HCT116 (cell line): ENCODE measurements around the gene COL5A1.

Experiments used
- EZH2phosphoT487 ChIP-seq: fragments of 200-600 bp; IDR thresholded peaks from 2 replicates; pipeline ENCODE4 v1.6.1; 2018; ENCODE audit warnings: antibody characterized with exemption, borderline replicate concordance
- JUND ChIP-seq: IDR thresholded peaks from 2 replicates; pipeline ENCODE4 v1.6.1; 2012
- POLR2AphosphoS5 ChIP-seq: IDR thresholded peaks from 2 replicates; pipeline ENCODE4 v1.6.1; 2011; ENCODE audit warnings: mild to moderate bottlenecking, low read depth, low read length, moderate library complexity
- RAD21 ChIP-seq: IDR thresholded peaks from 2 replicates; pipeline ENCODE4 v1.6.1; 2012; ENCODE audit warnings: low read depth, mild to moderate bottlenecking
- TF ChIP-seq, protein P1 (sequence below), 3 experiments: fragments of 200-600 bp in 1 of 3; sonication (generic) in 1 of 3; IDR thresholded peaks in 2 of 3; conservative IDR thresholded peaks in 1 of 3; 2 replicates each; pipeline ENCODE4 v1.5.1; 2012 to 2017; ENCODE audit warnings: low read depth in 2 of 3, low read length in 2 of 3, antibody characterized with exemption in 1 of 3, borderline replicate concordance in 1 of 3, control low read depth in 1 of 3, mild to moderate bottlenecking in 1 of 3, mixed read lengths in 1 of 3, mixed run types in 1 of 3, moderate library complexity in 1 of 3; ENCODE audit not compliant: insufficient read depth in 1 of 3

DNA sequence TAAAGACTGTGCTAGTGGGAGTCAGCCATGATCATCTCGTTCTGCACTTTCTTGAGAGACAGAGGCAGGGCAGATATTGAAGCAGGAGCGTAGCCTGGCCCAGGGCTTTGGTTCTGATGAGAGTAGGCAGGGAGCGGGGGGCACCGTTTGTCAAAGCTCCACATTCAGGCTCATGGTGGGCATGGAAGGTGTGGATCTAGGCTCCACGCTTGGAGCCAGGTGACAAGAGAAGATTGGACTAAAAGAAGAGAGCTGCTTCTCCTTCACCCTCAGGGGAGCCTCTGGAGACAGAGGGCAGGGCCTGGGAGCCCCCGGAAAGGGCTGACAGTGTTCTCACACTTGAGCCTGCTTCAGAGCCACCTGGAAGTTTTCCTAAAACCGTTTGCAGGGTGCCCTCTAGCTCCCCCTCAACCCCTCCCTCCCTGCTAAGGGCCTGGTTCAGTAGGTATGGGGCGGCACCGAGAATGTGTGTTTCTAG, 214.3 kb downstream of the COL5A1 start:
- no peak for TF ChIP-seq JUND
- TF ChIP-seq, protein P1, sequence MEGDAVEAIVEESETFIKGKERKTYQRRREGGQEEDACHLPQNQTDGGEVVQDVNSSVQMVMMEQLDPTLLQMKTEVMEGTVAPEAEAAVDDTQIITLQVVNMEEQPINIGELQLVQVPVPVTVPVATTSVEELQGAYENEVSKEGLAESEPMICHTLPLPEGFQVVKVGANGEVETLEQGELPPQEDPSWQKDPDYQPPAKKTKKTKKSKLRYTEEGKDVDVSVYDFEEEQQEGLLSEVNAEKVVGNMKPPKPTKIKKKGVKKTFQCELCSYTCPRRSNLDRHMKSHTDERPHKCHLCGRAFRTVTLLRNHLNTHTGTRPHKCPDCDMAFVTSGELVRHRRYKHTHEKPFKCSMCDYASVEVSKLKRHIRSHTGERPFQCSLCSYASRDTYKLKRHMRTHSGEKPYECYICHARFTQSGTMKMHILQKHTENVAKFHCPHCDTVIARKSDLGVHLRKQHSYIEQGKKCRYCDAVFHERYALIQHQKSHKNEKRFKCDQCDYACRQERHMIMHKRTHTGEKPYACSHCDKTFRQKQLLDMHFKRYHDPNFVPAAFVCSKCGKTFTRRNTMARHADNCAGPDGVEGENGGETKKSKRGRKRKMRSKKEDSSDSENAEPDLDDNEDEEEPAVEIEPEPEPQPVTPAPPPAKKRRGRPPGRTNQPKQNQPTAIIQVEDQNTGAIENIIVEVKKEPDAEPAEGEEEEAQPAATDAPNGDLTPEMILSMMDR (IDR thresholded peaks at IDR 0.05 in 2 of 3, conservative IDR thresholded peaks at IDR 0.05 in 1 of 3; ENCODE audit: borderline replicate concordance in 1 of 3, insufficient read depth in 1 of 3, low read depth in 2 of 3, low read length in 2 of 3): no peak
- TF ChIP-seq RAD21: no peak
- no peak for TF ChIP-seq EZH2phosphoT487
- TF ChIP-seq POLR2AphosphoS5: no peak
